A549 (cell line): ENCODE measurements around the gene DCTD. TPM values are rescaled to one million over a fixed set of nuclear protein-coding genes. Genes with fewer than 3 reads are reported as not detected.

ENCODE experiments used
- ATAC-seq, 2 experiments: fragments of 200-7000 bp in 1 of 2; fragments of >200 bp in 1 of 2; cut with Nextera tagmentation in 1 of 2; cut with Tn5 transposase in 1 of 2; 3 replicates each; pipeline versions ENCODE4 v1.8.0 to v1.9.1; 2018 to 2020; ENCODE audit warnings: mild to moderate bottlenecking in 1 of 2, moderate library complexity in 1 of 2
- CTCF ChIA-PET: fragments of 300-600 bp; sonication (Branson Sonifier 250); formaldehyde crosslinking; extraction: SDS; loops from one replicate; lab custom pipeline; 2021; ENCODE audit warnings: antibody characterized with exemption, inconsistent platforms; lab: Yijun Ruan, JAX
- POLR2A ChIA-PET: fragments of 350-600 bp; formaldehyde crosslinking; extraction: SDS; loops from one replicate; lab custom pipeline; 2021; ENCODE audit warnings: antibody characterized with exemption, inconsistent platforms; lab: Yijun Ruan, JAX
- DNase-seq, 2 experiments: peaks; one replicate each; pipeline versions ENCODE4 v3.0.0 to v3.0.0-alpha.2; 2011 to 2016; ENCODE audit warnings: low read depth in 1 of 2, low spot score in 1 of 2
- FAIRE-seq: peaks from 2 replicates; lab custom pipeline; 2011; peaks lifted over from hg19 to GRCh38; lab: Jason Lieb, UNC
- H3K27ac ChIP-seq, 2 experiments: fragments of >200 bp; sonication (Bioruptor Twin); formaldehyde crosslinking; 3 replicates each; pipeline ENCODE4 v1.5.1; 2016 to 2017
- H3K4me1 ChIP-seq: fragments of >200 bp; sonication (Bioruptor Twin); formaldehyde crosslinking; 3 replicates; pipeline ENCODE4 v1.6.1; 2016
- H3K4me2 ChIP-seq: fragments of >200 bp; sonication (Bioruptor Twin); formaldehyde crosslinking; 3 replicates; pipeline ENCODE4 v1.6.1; 2016
- H3K4me3 ChIP-seq: fragments of >200 bp; sonication (Bioruptor Twin); formaldehyde crosslinking; 3 replicates; pipeline ENCODE4 v1.5.1; 2016
- H3K9me3 ChIP-seq: fragments of >200 bp; sonication (Bioruptor Twin); formaldehyde crosslinking; 3 replicates; pipeline ENCODE4 v1.6.1; 2016
- CBX8 ChIP-seq: fragments of 200-600 bp; sonication (generic); IDR thresholded peaks from 2 replicates; pipeline ENCODE4 v1.6.1; 2016
- CHD2 ChIP-seq: fragments of 150-350 bp; IDR thresholded peaks from 2 replicates; pipeline ENCODE4 v1.6.1; 2014; ENCODE audit warnings: low read length; ENCODE audit not compliant: partially characterized antibody
- CHD4 ChIP-seq: fragments of 200-600 bp; sonication (generic); IDR thresholded peaks from 2 replicates; pipeline ENCODE4 v1.6.1; 2016; ENCODE audit warnings: antibody characterized with exemption, mild to moderate bottlenecking, borderline replicate concordance
- E2F6 ChIP-seq: IDR thresholded peaks from 2 replicates; pipeline ENCODE4 v1.6.1; 2012; ENCODE audit warnings: low read depth, borderline replicate concordance
- EHMT2 ChIP-seq: fragments of 200-600 bp; sonication (generic); IDR thresholded peaks from 2 replicates; pipeline ENCODE4 v1.6.1; 2016; ENCODE audit warnings: antibody characterized with exemption, low read depth, mild to moderate bottlenecking, moderate library complexity
- ELK1 ChIP-seq: fragments of 150-350 bp; IDR thresholded peaks from 2 replicates; pipeline ENCODE4 v1.6.1; 2014; ENCODE audit warnings: low read depth, mild to moderate bottlenecking, low read length
- ESRRA ChIP-seq: fragments of 150-350 bp; IDR thresholded peaks from 2 replicates; pipeline ENCODE4 v1.6.1; 2014; ENCODE audit warnings: mild to moderate bottlenecking, low read length, borderline replicate concordance
- FOSB ChIP-seq: fragments of 250-450 bp; sonication (Bioruptor Pico); IDR thresholded peaks from 2 replicates; pipeline ENCODE4 v1.5.0; 2020; ENCODE audit warnings: mild to moderate bottlenecking, moderate library complexity
- FOSL2 ChIP-seq, 2 experiments: fragments of 450-650 bp in 1 of 2; fragments of >200 bp in 1 of 2; sonication (Bioruptor Twin) in 1 of 2; formaldehyde crosslinking; IDR thresholded peaks; 2 replicates each; pipeline versions ENCODE4 v1.5.0 to v1.6.1; 2016 to 2020; ENCODE audit warnings: mild to moderate bottlenecking in 1 of 2, moderate library complexity in 1 of 2
- HDAC2 ChIP-seq: fragments of 200-600 bp; sonication (generic); IDR thresholded peaks from 2 replicates; pipeline ENCODE4 v1.6.1; 2016
- HES2 ChIP-seq: fragments of >200 bp; sonication (Bioruptor Twin); formaldehyde crosslinking; IDR thresholded peaks from 2 replicates; pipeline ENCODE4 v1.6.1; 2016
- HEYL ChIP-seq: fragments of 250-450 bp; sonication (Bioruptor Pico); IDR thresholded peaks from 2 replicates; pipeline ENCODE4 v1.8.0; 2021; ENCODE audit warnings: mild to moderate bottlenecking, moderate library complexity
- HOXA7 ChIP-seq: fragments of 250-450 bp; sonication (Bioruptor Pico); IDR thresholded peaks from 2 replicates; pipeline ENCODE4 v1.5.0; 2020; ENCODE audit warnings: mild to moderate bottlenecking, moderate library complexity
- HOXB5 ChIP-seq: fragments of 250-450 bp; sonication (Bioruptor Pico); IDR thresholded peaks from 2 replicates; pipeline ENCODE4 v1.5.0; 2020; ENCODE audit warnings: mild to moderate bottlenecking, moderate library complexity
- NR3C1 ChIP-seq: fragments of >200 bp; sonication (Bioruptor Twin); formaldehyde crosslinking; IDR thresholded peaks from 3 replicates; pipeline ENCODE4 v1.6.1; 2017
- PBX3 ChIP-seq: IDR thresholded peaks from 2 replicates; pipeline ENCODE4 v1.6.1; 2012
- POLR2AphosphoS2 ChIP-seq: conservative IDR thresholded peaks from 2 replicates; pipeline ENCODE4 v1.6.1; 2012; ENCODE audit warnings: low read length, improper control_type of control experiment, inconsistent platforms
- RARB ChIP-seq: fragments of 250-450 bp; sonication (Bioruptor Pico); IDR thresholded peaks from 2 replicates; pipeline ENCODE4 v1.8.0; 2021; ENCODE audit warnings: mild to moderate bottlenecking, moderate library complexity
- RCOR1 ChIP-seq: fragments of 150-350 bp; IDR thresholded peaks from 2 replicates; pipeline ENCODE4 v1.6.1; 2014; ENCODE audit warnings: antibody characterized with exemption, low read length, low read depth
- REST ChIP-seq: fragments of 200-600 bp; sonication (generic); IDR thresholded peaks from 2 replicates; pipeline ENCODE4 v1.6.1; 2016; ENCODE audit warnings: antibody characterized with exemption, mild to moderate bottlenecking, moderate library complexity
- TP53 ChIP-seq: fragments of 250-450 bp; sonication (Bioruptor Pico); IDR thresholded peaks from 2 replicates; pipeline ENCODE4 v1.5.0; 2021; ENCODE audit warnings: mild to moderate bottlenecking, moderate library complexity
- ZFP36 ChIP-seq: fragments of 450-650 bp; IDR thresholded peaks from 2 replicates; pipeline ENCODE4 v1.6.1; 2014; ENCODE audit warnings: borderline replicate concordance; ENCODE audit not compliant: partially characterized antibody
- ZSCAN20 ChIP-seq: fragments of 250-450 bp; sonication (Bioruptor Pico); IDR thresholded peaks from 2 replicates; pipeline ENCODE4 v1.8.0; 2022; ENCODE audit warnings: mild to moderate bottlenecking, moderate library complexity
- WGBS: methylation state at CpG from one replicate; pipeline ENCODE4 v1.1.6; 2017; ENCODE audit errors: missing lambda C conversion rate; 5-methylcytosine and 5-hydroxymethylcytosine counted together
- polyA plus RNA-seq, 4 experiments: library from polyadenylated mRNA; depleted of rRNA in 3 of 4; stranded (reverse); fragments of >200 nt; fragmentation: RNase III in 1 of 4; extraction: RNeasy Plus Mini Kit Qiagen cat#74134 plus additional on column Dnase treatment in 1 of 4; gene quantifications; 2 replicates in 3 of 4; 3 replicates in 1 of 4; pipeline ENCODE4 v1.2.3, GENCODE V29; 2011 to 2017

The DCTD gene
- polyA plus RNA-seq, 2 of the 4 experiments (the other 2 are of a cell fraction): 74.4 to 112 TPM

- H3K4me1 ChIP-seq: no peaks in the 10 kb centered on the region
- no peaks in the 10 kb centered on the region for H3K9me3 ChIP-seq
- POLR2A ChIA-PET: no interaction called here
- ATAC-seq (no peak), FAIRE-seq (no peak), DNase-seq (no peak)
- CTCF ChIA-PET: interaction anchor here (1.4 kb wide), 1 partner anchor 302 kb away, joined by 3 read pairs; no protein-coding TSS in a partner anchor
- no peak overlapping the region for H3K4me3 ChIP-seq
- 62% methylated on average over 9 of the region's 9 CpGs for WGBS
- TF ChIP-seq ZSCAN20 (CRISPR knock-in tag) (no peak), PBX3 (no peak), E2F6 (no peak), REST (no peak), CHD4 (no peak), NR3C1 (no peak), FOSL2 (IDR thresholded peaks at IDR 0.05) (no peak), FOSL2 (CRISPR knock-in tag; IDR thresholded peaks at IDR 0.05) (no peak), ZFP36 (no peak), CBX8 (no peak), ESRRA (no peak), TP53 (CRISPR knock-in tag) (no peak), CHD2 (no peak), RARB (CRISPR knock-in tag) (no peak), HES2 (no peak), HDAC2 (no peak)
- no peak overlapping the region for H3K4me2 ChIP-seq
- no peak overlapping the region for H3K27ac ChIP-seq
These were observed 43.0 kb upstream of the DCTD start for GRCh38 chr4:182960228-182960627.

GRCh38 chr4:182955411-182955810, 38.2 kb upstream of the DCTD start:
- Histone ChIP-seq H3K9me3 (no peaks in the 10 kb centered on the region), H3K4me2 (no peak overlapping the region), H3K4me1 (no peaks in the 10 kb centered on the region), H3K27ac (no peak overlapping the region), H3K4me3 (no peak overlapping the region)
- ChIA-PET POLR2A (no interaction called here), CTCF (interaction anchor here (1.1 to 1.5 kb wide), 2 partner anchors 9 to 17 kb away, joined by 3 to 8 read pairs; no protein-coding TSS in a partner anchor)
- DNase-seq (no peak), FAIRE-seq (no peak), ATAC-seq (no peak)
- 22% methylated on average over 2 of the region's 2 CpGs for WGBS
- TF ChIP-seq ELK1: no peak
- TF ChIP-seq EHMT2: no peak
- no peak for TF ChIP-seq CHD4
- no peak for TF ChIP-seq HOXA7 (CRISPR knock-in tag)
- no peak for TF ChIP-seq POLR2AphosphoS2
- TF ChIP-seq HDAC2: no peak
- no peak for TF ChIP-seq RCOR1
- TF ChIP-seq HEYL (CRISPR knock-in tag): no peak
- TF ChIP-seq HOXB5 (CRISPR knock-in tag): no peak
- TF ChIP-seq FOSB: no peak
